GM12892 (cell line): ENCODE data around the gene GTF2H2.
"Not testable (repeated sequence)": the region's sequence is repeated elsewhere in the genome, so short reads cannot be mapped to it uniquely, and the experiment has no call there.

Experiments
- POLR2AphosphoS5 ChIP-seq: IDR thresholded peaks from 2 replicates; pipeline ENCODE4 v1.6.1; 2011; ENCODE audit warnings: low read depth, low read length, control low read depth
- TAF1 ChIP-seq: IDR thresholded peaks from 2 replicates; pipeline ENCODE4 v1.6.1; 2011; ENCODE audit warnings: low read depth, mild to moderate bottlenecking, control low read depth, low read length, borderline replicate concordance

DNA sequence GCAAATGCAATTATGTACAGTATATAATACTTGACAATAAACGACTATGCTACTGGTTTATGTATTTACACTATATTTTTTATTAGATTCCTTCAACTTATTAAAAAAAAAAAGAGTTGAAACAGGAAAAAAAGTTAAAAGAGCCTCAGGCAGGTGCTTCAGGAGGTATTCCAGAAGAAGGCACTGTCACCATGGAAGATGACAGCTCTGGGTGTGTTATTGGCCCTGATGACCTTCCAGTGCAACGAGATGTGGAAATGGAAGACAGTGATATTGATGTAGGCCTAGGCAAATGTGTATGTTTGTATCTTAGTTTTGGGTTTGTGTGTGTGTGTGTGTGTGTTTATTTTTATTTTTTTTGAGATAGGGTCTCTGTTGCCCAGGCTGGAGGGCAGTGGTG, 22.3 kb upstream of the GTF2H2 start:
- TF ChIP-seq TAF1, POLR2AphosphoS5: not testable (repeated sequence)
